SHP77 treated with DMSO at 0.1 percent for 48 hours (cell line): ENCODE results near the gene RAB3A.

ENCODE experiments used
- DNase-seq: peaks from one replicate; lab custom pipeline; 2025; lab: John Stamatoyannopoulos, UW

The RAB3A gene

GRCh38 chr19:18150776-18151624, 52.8 kb downstream of the RAB3A start:
- no peak for DNase-seq

- DNase-seq, result no peak
Measured at GRCh38 chr19:18149596-18149975, 54.3 kb downstream of the RAB3A start.

GRCh38 chr19:18147396-18147795, 56.4 kb downstream of the RAB3A start:
- DNase-seq, result no peak
